ENCODE measurements around the gene APOOL.
"Not testable (repeated sequence)": the region's sequence is repeated elsewhere in the genome, so short reads cannot be mapped to it uniquely, and the experiment has no call there.

The APOOL gene, protein sequence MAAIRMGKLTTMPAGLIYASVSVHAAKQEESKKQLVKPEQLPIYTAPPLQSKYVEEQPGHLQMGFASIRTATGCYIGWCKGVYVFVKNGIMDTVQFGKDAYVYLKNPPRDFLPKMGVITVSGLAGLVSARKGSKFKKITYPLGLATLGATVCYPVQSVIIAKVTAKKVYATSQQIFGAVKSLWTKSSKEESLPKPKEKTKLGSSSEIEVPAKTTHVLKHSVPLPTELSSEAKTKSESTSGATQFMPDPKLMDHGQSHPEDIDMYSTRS

DNA sequence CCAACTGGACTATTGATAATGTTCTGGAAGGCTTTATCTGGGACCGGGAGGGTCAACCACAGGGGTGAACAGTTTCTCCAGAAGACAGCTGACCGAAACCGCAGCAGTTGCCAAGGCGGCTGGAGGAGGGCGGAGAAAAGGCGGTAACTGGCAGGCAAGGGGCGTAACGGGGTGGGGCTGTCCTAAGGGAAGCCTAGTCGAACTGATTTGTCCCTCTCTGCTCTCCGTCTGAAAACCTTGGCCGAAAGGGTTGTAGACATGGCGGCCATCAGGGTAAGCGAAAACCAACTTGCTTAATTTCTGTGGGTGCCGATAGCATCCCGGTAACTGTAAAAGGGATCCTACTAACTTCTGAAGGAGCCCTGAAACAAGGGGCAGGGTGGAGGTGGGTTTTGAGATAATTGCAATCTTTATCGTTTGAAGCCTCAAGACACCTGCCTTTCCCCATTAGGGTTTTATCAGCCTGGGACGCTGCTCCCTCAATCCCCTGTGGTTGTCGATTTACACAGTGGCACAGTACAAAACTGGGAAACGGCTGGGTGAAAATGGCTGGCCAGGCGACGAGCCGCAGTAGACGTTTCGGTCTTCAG lies at the start of gene APOOL:
APOOL (plus strand) TSS at position 223 of the 590 bp plus-strand sequence; CDS start at position 259, 36 bp downstream.
- peak; percentile 78 for DNase-seq (ENCODE audit: low read depth)

DNA sequence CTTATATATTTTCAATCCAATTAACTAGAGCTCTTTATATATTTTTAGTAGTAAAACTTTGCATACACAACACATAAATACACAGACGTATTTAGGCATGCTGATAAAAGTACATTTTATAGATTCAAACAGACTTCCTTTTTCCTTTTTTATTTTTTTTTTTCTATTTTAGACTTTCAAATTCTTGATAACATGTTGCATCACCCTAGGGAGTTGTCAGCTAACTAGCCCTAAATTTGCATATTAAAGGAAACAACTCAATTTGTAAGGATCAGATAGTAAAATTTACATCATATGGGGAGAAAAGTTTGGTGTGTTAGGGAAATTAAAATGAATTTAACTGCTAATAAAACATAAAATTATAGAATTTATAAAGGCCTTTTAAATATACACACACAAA lies 47.4 kb upstream of the APOOL start:
- DNase-seq (ENCODE audit: low read depth) = peak; percentile 1

DNA sequence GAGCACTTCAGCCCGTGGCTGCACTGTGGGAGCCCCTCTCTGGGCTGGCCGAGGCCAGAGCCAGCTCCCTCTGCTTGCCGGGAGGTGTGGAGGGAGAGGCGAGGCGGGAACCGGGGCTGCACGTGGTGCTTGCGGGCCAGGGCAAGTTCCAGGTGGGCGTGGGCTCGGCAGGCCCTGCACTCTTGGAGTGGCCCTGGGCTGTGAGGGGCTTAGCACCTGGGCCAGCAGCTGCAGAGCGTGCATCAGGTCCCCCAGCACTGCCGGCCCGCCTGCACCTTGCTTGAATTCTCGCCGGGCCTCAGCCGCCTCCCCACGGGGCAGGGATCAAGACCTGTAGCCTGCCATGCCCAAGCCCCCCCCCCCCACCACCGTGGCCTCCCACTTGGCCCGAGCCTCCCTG lies 28.9 kb upstream of the APOOL start:
- no peak for DNase-seq (ENCODE audit: low read depth)

DNA sequence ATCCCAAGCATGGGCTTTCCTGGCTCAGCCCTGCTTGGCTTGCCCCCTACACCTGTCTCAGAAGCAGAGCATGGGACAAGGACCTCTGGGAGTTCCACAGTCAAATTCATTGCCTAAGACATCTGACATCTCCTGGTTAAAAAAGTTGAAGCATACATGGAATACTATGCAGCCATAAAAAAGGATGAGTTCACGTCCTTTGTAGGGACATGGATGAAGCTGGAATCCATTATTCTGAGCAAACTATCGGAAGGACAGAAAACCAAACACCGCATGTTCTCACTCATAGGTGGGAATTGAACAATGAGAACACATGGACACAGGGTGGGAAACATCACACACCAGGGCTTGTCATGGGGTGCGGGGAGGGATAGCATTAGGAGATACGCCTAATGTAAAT lies 11.9 kb upstream of the APOOL start:
- not testable (repeated sequence) for DNase-seq (ENCODE audit: low read depth)

DNA sequence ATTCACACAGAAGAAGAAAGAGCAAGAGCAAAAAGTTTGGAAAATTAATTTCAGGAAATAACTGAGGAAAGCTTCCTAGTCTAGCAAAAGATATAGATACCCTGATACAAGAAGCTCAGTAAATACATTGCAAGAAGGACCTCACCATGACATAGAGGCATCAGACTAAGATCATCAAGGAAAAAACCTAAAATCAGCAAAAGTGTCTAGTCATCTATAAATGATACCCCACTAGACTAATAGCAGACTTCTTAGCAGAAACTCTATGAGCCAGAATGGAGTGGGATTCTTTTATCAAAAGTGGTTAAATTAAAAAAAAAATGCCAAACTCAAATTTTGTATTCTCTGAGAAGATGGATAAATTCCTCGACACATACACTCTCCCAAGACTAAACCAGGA lies 10.5 kb upstream of the APOOL start:
- no peak for DNase-seq (ENCODE audit: low read depth)

DNA sequence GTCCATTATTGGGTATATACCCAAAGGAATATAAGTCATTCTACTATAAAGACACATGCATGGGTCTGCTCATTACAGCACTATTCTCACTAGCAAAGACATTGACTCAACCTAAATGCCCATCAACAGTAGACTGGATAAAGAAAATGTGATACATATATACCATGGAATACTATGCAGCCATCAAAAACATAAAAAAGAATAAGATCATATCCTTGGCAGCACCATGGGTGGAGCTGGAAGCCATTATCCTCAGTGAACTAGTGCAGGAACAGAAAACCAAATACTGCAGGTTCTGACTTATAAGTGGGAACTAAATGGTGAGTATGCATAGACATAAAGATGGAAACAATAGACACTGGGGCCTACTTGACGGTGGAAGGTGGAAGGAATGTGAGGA lies 2.3 kb upstream of the APOOL start:
- no peak for DNase-seq (ENCODE audit: low read depth)

DNA sequence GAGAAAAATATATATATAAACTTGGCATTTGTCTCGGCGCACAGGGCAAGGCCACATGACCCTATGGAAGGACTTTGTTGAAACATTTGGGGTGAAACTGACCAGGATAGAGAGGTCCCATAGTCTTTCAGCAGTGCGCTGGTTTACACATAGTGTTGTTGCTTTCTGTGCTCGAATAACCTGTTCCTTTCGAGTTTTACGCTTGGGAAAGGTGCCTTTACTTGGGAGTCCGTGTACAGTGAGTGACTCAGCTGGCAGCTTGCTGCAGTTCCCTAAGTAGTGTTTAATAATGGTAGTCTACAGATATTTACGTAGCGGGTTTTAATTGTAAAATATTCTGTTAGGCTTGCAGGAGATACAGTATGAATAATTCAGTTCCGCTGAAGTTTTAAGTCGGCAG lies 578 bp downstream of the APOOL start:
- no peak for DNase-seq (ENCODE audit: low read depth)

DNA sequence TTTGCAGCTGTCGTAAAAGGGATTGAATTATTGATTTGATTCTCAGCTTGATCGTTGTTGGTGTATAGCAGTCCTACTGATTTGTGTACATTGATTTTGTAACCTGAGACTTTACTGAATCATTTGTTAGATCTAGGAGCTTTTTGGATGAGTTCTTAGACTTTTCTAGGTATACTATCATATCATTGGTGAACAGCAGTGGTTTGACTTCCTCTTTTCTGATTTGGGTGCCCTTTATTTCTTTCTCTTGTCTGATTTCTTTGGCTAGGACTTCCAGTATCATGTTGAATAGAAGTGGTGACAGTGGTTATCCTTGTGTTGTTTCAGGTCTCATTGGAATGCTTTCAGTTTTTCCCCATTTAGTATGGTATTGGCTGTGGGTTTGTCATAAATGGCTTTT lies 8.4 kb downstream of the APOOL start:
- no peak for DNase-seq (ENCODE audit: low read depth)

DNA sequence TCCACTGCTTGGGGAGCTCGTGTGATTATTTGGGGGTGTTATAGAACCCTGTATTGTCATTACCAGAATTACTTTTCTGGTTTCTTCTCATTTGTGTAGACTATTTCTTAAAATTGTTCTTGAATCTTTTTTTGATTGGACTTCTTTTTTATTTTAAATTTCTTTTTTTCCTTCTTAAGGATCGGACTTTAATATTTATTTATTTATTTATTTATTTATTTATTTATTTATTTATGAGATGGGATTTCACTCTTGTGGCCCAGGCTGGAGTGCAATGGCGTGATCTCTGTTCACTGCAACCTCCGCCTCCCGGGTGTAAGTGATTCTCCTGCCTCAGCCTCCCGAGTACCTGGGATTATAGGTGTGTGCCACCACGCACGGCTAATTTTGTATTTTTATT lies 11.7 kb downstream of the APOOL start:
- not testable (repeated sequence) for DNase-seq (ENCODE audit: low read depth)

DNA sequence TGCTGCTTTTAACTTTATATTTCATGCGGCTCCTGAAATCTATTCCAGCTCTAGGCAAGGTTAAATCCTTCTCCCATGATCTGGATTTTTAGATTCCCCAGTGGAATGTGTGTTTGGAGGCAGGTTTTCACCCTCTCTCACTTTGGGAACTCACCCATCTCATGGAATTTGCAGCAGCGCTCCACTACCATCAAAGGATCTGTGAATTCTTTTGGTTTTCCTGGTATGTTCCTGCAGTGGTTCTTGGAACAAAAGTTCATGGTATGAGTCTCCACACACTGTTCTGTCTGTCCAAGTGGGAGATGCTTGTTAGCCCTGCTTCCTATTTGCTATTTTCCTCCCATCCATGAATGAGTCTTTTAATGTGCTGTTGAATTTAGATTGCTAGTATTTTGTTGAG lies 14.0 kb downstream of the APOOL start:
- DNase-seq (ENCODE audit: low read depth) = no peak

DNA sequence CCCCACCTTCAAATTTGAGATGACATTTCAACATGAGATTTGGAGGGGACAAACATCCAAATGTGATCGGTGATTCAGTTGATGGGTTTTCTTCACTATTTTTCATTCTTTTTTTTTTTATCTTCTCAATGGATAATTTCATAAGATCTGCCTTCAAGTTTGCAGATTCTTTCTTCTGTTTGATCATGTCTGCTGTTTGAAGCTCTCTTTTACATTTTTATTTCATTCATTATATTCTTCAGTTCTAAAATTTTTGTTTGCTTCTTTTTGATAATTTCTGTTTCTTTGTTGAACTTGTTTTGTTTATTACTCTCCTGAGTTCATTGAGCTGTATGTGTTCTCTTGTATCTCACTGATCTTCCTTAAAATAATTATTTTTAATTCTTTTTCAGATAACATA lies 14.8 kb downstream of the APOOL start:
- no peak for DNase-seq (ENCODE audit: low read depth)

DNA sequence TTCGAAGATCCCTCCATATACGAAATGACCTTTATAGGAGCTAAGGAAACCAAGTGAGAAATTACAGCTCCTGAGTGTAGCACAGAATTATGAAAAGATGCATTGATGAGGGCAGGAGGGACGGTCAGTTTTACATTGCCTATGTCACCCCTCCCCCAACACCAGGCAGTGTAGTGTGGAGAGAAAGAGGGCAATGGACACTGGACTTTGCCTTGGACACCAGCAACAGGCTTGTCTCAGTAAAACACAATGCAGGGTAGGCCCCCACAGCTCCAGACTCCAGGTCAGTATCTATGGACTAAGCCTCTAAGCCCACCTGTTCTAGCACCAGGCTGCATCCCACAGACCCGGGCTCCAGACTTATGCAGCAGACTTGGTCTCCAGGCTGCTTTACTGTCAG lies 16.5 kb downstream of the APOOL start:
- no peak for DNase-seq (ENCODE audit: low read depth)

DNA sequence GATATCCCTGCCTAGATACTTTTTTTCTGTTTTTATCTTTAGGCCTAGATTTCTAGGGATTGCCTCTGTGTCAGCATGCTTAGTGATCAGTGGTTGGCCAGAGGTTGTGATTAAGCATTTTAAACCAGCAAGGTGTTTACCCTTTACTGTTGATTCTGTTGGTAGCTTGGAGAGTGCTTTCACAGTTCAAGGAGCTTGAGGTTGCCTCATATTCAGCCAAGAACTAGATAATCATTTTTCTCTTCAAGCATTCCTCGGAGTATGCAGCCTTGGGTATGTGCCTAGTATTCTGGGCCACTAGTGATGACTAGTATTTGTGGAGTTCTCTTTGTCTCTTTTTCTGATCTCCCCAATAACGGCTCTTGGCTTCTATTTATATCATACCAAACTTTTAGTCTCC lies 20.4 kb downstream of the APOOL start:
- DNase-seq (ENCODE audit: low read depth) = no peak

DNA sequence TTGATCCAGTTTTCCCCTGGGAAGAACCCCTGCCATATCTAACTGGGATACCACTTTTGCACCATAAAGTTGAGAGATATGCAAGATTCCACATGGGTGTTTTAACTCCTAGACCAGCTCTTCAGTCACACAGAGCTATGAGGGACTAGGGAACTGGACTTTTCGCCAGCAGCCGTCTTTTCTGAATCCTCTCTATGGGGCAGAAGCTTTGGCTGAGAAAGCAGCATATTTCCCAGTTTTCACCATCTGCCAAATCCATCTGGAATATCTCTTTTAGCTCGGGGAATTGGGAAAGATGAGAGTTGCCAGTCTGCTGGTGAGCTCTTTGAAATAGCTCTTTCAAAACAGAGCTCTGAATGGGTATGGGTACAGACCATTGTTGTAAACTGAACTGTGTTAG lies 20.9 kb downstream of the APOOL start:
- DNase-seq (ENCODE audit: low read depth) = no peak

DNA sequence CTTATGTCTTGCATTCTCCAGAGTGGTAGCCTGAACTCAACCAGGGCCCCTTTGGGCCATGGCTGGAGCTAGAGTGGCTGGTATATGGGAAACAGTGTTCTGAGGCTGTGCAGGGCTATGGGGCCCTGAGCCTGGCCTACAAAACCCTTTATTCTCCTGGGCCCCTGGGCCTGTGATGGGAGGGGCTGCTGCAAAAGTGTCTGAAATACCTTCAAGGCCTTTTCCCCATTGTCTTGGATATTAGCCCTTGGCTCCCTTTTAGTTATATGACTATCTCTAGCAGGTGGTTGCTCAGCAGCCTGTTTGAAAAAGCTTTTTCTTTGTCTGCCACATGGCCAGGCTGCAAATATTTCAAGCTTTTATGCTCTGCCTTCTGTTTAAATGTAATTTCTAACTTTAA lies 22.5 kb downstream of the APOOL start:
- no peak for DNase-seq (ENCODE audit: low read depth)

DNA sequence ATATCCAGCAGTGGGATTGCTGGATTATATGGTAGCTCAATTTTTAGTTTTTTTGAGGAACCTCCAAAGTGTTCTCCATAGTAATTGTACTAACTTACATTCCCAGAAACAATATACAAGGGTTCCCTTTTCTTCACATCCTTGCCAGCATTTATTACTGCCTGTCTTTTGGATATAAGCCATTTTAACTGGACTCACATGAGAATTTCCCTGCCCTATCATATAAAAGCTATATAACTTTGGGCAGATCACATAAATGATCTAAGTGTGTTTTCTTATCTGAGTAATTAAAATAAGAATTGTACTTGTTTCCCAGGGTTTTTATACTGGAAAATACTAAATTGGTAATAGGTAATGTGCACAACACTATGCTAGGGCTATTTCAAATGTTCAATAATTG lies 25.4 kb downstream of the APOOL start:
- no peak for DNase-seq (ENCODE audit: low read depth)

DNA sequence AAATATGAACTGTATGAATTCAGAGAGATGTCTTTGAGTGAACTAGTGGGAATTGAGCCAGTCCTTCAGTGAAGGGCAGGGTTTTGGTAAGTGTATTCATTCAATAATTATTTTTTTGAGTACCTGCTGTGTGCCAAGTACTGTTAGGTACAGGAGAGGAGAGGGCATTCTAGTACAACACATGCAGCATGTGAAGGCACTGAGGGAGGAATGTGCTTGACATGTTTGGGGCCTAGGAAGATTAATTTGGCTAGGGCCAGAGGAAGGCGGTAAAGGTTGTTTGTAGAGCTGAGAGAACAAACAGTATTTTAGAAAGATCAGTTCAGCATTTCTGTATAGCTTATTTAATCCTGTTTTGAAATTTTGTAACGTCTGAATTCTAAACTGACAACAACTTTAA lies 27.8 kb downstream of the APOOL start:
- DNase-seq (ENCODE audit: low read depth) = no peak

DNA sequence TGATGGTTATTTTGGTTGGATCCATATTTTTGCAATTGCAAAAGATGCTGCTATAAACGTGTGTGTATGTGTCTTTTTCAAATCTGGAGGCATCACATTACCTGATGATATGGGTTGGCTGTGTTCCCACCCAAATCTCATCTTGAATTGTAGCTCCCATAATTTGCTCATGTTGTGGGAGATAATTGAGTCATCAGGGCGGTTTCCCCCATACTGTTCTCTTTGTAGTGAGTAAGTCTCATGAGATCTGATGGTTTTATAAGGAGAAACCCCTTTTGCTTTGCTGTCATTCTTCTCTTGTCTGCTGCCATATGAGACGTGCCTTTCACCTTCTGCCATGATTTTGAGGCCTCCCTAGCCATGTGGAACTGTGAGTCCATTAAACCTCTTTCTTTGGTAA lies 33.4 kb downstream of the APOOL start:
- no peak for DNase-seq (ENCODE audit: low read depth)

DNA sequence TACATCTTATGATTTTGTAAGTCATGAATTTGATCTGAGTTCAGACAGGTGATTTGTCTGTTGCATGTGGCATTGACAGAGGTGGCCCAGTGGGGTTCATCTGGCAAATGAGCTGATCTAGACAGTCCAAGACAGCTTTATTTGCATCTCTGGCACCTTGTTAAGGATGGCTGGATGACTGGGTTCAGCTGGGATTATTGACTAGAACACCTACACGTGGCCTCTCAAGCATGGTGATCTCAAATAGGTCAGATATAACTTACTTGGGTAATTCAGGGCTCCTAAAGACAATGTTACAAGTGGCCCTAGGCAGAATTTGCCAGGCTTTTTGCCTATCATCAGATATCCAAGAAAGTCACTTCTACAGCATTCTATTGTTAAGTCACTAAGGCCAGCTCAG lies 48.0 kb downstream of the APOOL start:
- no peak for DNase-seq (ENCODE audit: low read depth)

DNA sequence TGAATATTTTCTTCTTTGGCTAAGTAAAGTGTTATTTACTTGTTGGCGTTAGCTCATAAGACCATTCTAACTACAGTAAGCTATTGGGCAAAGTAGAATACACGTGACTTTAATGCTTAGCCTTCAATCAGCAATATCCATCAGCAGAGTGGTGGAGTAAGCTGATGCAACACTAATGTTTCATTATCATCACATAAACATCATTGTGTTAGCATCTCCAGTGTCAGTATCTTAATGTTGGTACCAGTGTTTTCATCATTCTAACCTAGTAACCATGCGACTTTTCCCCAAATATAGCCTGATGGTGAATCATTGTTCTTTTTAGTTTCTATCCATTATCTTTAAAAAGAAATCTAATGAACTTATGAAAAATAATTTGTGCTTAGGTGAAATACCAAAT lies 48.5 kb downstream of the APOOL start:
- DNase-seq (ENCODE audit: low read depth) = peak; percentile 60

DNA sequence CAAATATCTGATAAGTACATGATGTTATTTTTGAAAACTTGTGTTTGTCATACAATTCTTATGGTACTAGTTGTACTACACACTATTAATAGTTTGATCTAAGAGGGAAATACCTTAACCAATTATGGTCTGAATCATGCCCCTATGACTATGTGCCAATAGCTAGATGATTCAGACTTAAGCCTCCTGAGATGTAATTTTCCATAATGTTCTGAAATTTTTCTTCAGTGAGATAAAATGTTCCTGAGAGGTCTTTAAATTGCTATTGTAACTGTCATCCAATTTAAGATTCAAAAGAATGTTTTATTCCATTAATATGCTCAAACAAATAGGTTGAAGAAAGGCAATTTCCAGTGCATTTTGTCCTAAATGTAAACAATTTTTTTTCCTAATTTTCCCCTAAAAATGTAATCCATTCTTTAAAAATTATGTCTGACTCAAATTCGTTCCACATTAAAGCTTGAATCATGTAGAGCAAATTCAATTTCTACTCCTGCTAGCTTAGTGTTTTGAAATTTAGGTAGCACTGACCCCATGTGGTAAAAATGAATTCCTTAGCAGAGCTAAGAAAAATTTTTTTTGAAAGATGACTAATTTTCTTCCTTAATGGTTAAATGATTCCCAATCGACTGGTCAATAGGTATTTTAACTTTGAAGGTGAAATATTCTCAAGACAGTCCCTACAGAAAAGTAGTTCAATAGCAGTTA lies 49.1 kb downstream of the APOOL start:
- DNase-seq (ENCODE audit: low read depth) = peak; percentile 84

DNA sequence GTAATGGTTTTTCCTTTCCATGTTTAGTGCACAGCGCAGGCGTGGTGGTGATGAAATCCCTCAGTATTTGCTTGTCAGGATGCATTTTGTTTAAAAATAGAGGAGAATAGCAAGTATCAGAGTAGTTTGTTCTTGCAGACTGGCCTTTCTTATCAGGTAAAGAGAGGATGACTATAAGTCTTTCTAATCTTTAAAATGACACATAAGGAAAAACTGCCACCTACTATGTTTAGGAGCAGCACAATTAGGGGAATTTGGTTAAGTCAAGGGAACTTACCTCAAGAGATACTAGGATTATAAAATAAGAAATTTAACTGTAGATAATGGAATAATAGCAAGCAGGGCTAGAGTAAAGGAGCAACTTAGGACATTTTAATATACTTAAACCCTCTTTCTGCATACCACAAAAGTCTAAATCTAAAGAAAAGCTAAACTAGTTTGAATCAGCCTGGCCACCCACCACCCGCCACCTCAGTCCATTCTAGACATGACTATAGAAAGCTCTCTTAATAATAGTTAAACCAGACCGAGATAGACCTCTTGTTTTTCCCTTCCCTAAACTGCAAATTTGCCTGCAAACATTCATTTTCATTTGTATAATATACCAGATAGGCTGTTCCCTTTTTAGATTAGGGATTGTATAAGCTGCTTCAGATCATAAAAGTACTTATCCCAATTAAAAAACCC lies 62.0 kb downstream of the APOOL start:
- DNase-seq (ENCODE audit: low read depth) = no peak

DNA sequence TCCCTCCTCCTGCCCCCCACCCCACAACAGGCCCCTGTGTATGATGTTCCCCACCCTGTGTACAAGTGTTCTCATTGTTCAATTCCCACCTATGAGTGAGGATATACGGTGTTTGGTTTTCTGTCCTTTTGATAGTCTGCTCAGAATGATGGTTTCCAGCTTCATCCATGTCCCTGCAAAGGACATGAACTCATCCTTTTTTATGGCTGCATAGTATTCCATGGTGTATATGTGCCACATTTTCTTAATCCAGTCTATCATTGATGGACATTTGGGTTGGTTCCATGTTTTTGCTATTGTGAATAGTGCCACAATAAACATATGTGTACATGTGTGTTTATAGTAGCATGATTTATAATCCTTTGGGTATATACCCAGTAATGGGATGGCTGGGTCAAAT lies 73.6 kb downstream of the APOOL start:
- not testable (repeated sequence) for DNase-seq (ENCODE audit: low read depth)
